ENCODE measurements around the gene DEK. TPM values are rescaled to one million over a fixed set of nuclear protein-coding genes. Genes with fewer than 3 reads are reported as not detected.

DEK gene
- total RNA-seq, 1 experiment from 2014 or later: 148 TPM

- Mint-ChIP-seq H3K27me3 (ENCODE audit: insufficient read depth, unreplicated experiment) (no peaks in the 10 kb centered on the region), H3K27ac (ENCODE audit: low read depth, unreplicated experiment) (peak overlapping the region; percentile 93), H3K4me1 (ENCODE audit: insufficient read depth, unreplicated experiment) (peaks cover 23% of the 10 kb centered on the region), H3K36me3 (ENCODE audit: insufficient read depth, unreplicated experiment) (peaks cover 73% of the 10 kb centered on the region), H3K9me3 (ENCODE audit: unreplicated experiment) (peaks cover 5% of the 10 kb centered on the region), H3K4me3 (ENCODE audit: unreplicated experiment) (no peak overlapping the region)
- ChIA-PET CTCF (interaction anchor here (0.6 kb wide), 1 partner anchor 64 kb away, joined by 3 read pairs; no protein-coding TSS in a partner anchor), POLR2A (interaction anchor here (0.7 to 4.2 kb wide), 15 partner anchors 8 to 771 kb away, joined by 3 to 40 read pairs (median 5); partner anchors contain the start of genes DEK, KDM1B, RNF144B and TPMT)
- DNase-seq (ENCODE audit: unreplicated experiment): peak; percentile 88
- intact Hi-C loops (cut with micrococcal nuclease): no loop called here
- BruUV-seq (replicated peaks): no TSS peak
- no peak for TF ChIP-seq CTCF (IDR thresholded peaks at IDR 0.05; ENCODE audit: unreplicated experiment)
Observed at GRCh38 chr6:18242062-18242851, 22.1 kb downstream of the DEK start.

GRCh38 chr6:18241208-18242038 is 22.9 kb downstream of the DEK start:
- Mint-ChIP-seq H3K36me3 (ENCODE audit: insufficient read depth, unreplicated experiment) (peaks cover 80% of the 10 kb centered on the region), H3K4me3 (ENCODE audit: unreplicated experiment) (no peak overlapping the region), H3K27me3 (ENCODE audit: insufficient read depth, unreplicated experiment) (no peaks in the 10 kb centered on the region), H3K9me3 (ENCODE audit: unreplicated experiment) (peaks cover 5% of the 10 kb centered on the region), H3K27ac (ENCODE audit: low read depth, unreplicated experiment) (peak overlapping the region; percentile 93), H3K4me1 (ENCODE audit: insufficient read depth, unreplicated experiment) (peaks cover 23% of the 10 kb centered on the region)
- TF ChIP-seq CTCF (IDR thresholded peaks at IDR 0.05; ENCODE audit: unreplicated experiment): no peak
- ChIA-PET POLR2A (interaction anchor here (1.1 to 4.2 kb wide), 10 partner anchors 9 to 377 kb away, joined by 3 to 40 read pairs (median 5); partner anchors contain the start of genes DEK, KDM1B and TPMT), CTCF (interaction anchor here (0.6 to 0.9 kb wide), 4 partner anchors 21 to 407 kb away, joined by 3 to 5 read pairs (median 4); no protein-coding TSS in a partner anchor)
- intact Hi-C loops (cut with micrococcal nuclease): no loop called here
- no peak for DNase-seq (ENCODE audit: unreplicated experiment)
- BruUV-seq (replicated peaks): TSS peak; percentile 20

GRCh38 chr6:18240230-18240629 is 24.1 kb downstream of the DEK start:
- POLR2A ChIA-PET: interaction anchor here (2.0 kb wide), 1 partner anchor 20 kb away, joined by 11 read pairs; no protein-coding TSS in a partner anchor
- intact Hi-C loops (cut with micrococcal nuclease): no loop called here
- H3K9me3 Mint-ChIP-seq (ENCODE audit: unreplicated experiment): peaks cover 5% of the 10 kb centered on the region
- no TSS peak for BruUV-seq (replicated peaks)
- no peak overlapping the region for H3K4me3 Mint-ChIP-seq (ENCODE audit: unreplicated experiment)
- H3K27ac Mint-ChIP-seq (ENCODE audit: low read depth, unreplicated experiment): no peak overlapping the region
- TF ChIP-seq CTCF (IDR thresholded peaks at IDR 0.05; ENCODE audit: unreplicated experiment): no peak
- no peak for DNase-seq (ENCODE audit: unreplicated experiment)
- peaks cover 80% of the 10 kb centered on the region for H3K36me3 Mint-ChIP-seq (ENCODE audit: insufficient read depth, unreplicated experiment)
- no peaks in the 10 kb centered on the region for H3K27me3 Mint-ChIP-seq (ENCODE audit: insufficient read depth, unreplicated experiment)
- CTCF ChIA-PET: interaction anchor here (0.5 kb wide), 1 partner anchor 372 kb away, joined by 3 read pairs; no protein-coding TSS in a partner anchor
- peaks cover 14% of the 10 kb centered on the region for H3K4me1 Mint-ChIP-seq (ENCODE audit: insufficient read depth, unreplicated experiment)

GRCh38 chr6:18237167-18237566 is 27.2 kb downstream of the DEK start:
- Mint-ChIP-seq H3K27me3 (ENCODE audit: insufficient read depth, unreplicated experiment) (no peaks in the 10 kb centered on the region), H3K27ac (ENCODE audit: low read depth, unreplicated experiment) (no peak overlapping the region), H3K9me3 (ENCODE audit: unreplicated experiment) (peaks cover under 1% of the 10 kb centered on the region), H3K4me3 (ENCODE audit: unreplicated experiment) (no peak overlapping the region), H3K4me1 (ENCODE audit: insufficient read depth, unreplicated experiment) (peaks cover 9% of the 10 kb centered on the region), H3K36me3 (ENCODE audit: insufficient read depth, unreplicated experiment) (peaks cover 76% of the 10 kb centered on the region)
- DNase-seq (ENCODE audit: unreplicated experiment): no peak
- intact Hi-C loops (cut with micrococcal nuclease): no loop called here
- POLR2A ChIA-PET: interaction anchor here (0.7 kb wide), 1 partner anchor 22 kb away, joined by 3 read pairs; no protein-coding TSS in a partner anchor
- BruUV-seq (replicated peaks): no TSS peak
- CTCF ChIA-PET: interaction anchor here (0.8 kb wide), 1 partner anchor 104 kb away, joined by 4 read pairs; no protein-coding TSS in a partner anchor
- TF ChIP-seq CTCF (IDR thresholded peaks at IDR 0.05; ENCODE audit: unreplicated experiment): no peak

All from MCF 10A (cell line).